Osteoblast (primary cell): ENCODE measurements around the gene ANKRD33. TPM values are rescaled to one million over a fixed set of nuclear protein-coding genes. Genes with fewer than 3 reads are reported as not detected.

Experiments used
- DNase-seq: peaks from one replicate; pipeline ENCODE4 v3.0.0; 2011; ENCODE audit warnings: low spot score, mixed read lengths; ENCODE audit not compliant: insufficient read length; ENCODE audit errors: missing footprints
- H2AFZ ChIP-seq: 2 replicates; pipeline ENCODE4 v1.6.0; 2011; ENCODE audit warnings: mild to moderate bottlenecking, low read length
- H3K27ac ChIP-seq: 2 replicates; pipeline ENCODE4 v1.5.1; 2011; ENCODE audit warnings: mild to moderate bottlenecking, low read depth, low read length, moderate library complexity
- H3K27me3 ChIP-seq: 2 replicates; pipeline ENCODE4 v1.6.0; 2012; ENCODE audit warnings: mild to moderate bottlenecking, control low read depth, inconsistent platforms, low read length, moderate library complexity; ENCODE audit not compliant: insufficient read depth
- H3K36me3 ChIP-seq: 2 replicates; pipeline ENCODE4 v1.5.1; 2011; ENCODE audit warnings: mild to moderate bottlenecking, low read length, control low read depth, moderate library complexity; ENCODE audit not compliant: insufficient read depth
- H3K4me1 ChIP-seq: 2 replicates; pipeline ENCODE4 v1.5.1; 2011; ENCODE audit warnings: mild to moderate bottlenecking, low read length, control low read depth, moderate library complexity; ENCODE audit not compliant: insufficient read depth
- H3K4me2 ChIP-seq: 2 replicates; pipeline ENCODE4 v1.6.0; 2011; ENCODE audit warnings: mild to moderate bottlenecking, low read length; ENCODE audit not compliant: insufficient read depth
- H3K4me3 ChIP-seq: fragments of 200-600 bp; sonication (generic); 3 replicates; pipeline ENCODE4 v1.5.1; 2012; ENCODE audit warnings: mild to moderate bottlenecking, low read length, inconsistent platforms; ENCODE audit not compliant: insufficient read depth
- H3K79me2 ChIP-seq: 2 replicates; pipeline ENCODE4 v1.6.0; 2012; ENCODE audit warnings: mild to moderate bottlenecking, low read length, control low read depth, inconsistent platforms; ENCODE audit not compliant: insufficient read depth
- H3K9me3 ChIP-seq: 2 replicates; pipeline ENCODE4 v1.5.1; 2011; ENCODE audit warnings: low read depth, low read length, control low read depth
- H4K20me1 ChIP-seq: 2 replicates; pipeline ENCODE4 v1.6.0; 2012; ENCODE audit warnings: mild to moderate bottlenecking, low read length, control low read depth; ENCODE audit not compliant: insufficient read depth
- total RNA-seq: library from RNA; depleted of rRNA; stranded (reverse); fragments of >200 nt; gene quantifications from 2 replicates; pipeline ENCODE4 v1.2.3, GENCODE V29; 2012
- TF ChIP-seq, protein P1 (sequence below): IDR thresholded peaks from 2 replicates; pipeline ENCODE4 v1.5.1; 2011; ENCODE audit warnings: mild to moderate bottlenecking, low read depth, low read length, moderate library complexity; ENCODE audit errors: extremely low read depth

Gene ANKRD33
- total RNA-seq, 1 donor: not detected

DNA sequence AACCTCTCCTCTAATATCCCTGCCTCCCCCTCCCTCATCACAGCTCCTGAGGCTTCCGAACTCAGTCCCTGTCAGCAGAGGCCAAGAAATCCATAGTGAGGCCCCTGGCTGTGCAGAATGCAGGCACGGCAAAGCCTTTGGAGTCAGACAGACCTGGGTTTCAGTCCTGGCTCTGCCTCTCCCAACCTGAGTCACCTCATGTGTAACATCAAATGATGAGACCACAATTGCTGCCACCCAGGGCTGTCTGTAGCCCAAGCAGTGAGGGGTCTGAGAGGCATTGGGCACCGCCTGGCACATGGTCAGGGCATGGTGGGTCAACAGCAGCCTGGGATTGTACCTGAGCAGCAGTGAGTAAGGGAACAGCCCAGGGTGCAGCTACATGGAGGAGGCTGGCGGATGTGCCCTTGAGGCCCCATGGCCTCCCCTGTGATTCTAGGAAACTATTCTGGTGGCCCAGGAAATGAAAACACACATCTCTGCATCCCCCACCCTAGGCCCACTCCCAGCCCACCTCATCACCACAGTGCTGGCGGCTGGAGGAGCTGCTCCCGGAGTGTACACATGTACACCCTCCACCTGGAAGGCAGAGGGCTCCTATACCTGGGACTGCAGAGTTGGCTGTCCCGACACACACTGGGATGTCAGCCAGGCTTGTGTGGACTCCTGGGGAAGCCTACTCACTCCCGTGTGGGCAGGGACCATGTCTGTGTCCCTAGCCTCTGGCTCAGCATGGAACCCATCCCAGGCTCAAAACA, 7.7 kb downstream of the ANKRD33 start:
- TF ChIP-seq, protein P1, sequence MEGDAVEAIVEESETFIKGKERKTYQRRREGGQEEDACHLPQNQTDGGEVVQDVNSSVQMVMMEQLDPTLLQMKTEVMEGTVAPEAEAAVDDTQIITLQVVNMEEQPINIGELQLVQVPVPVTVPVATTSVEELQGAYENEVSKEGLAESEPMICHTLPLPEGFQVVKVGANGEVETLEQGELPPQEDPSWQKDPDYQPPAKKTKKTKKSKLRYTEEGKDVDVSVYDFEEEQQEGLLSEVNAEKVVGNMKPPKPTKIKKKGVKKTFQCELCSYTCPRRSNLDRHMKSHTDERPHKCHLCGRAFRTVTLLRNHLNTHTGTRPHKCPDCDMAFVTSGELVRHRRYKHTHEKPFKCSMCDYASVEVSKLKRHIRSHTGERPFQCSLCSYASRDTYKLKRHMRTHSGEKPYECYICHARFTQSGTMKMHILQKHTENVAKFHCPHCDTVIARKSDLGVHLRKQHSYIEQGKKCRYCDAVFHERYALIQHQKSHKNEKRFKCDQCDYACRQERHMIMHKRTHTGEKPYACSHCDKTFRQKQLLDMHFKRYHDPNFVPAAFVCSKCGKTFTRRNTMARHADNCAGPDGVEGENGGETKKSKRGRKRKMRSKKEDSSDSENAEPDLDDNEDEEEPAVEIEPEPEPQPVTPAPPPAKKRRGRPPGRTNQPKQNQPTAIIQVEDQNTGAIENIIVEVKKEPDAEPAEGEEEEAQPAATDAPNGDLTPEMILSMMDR: no peak
- H3K9me3 ChIP-seq: no peaks in the 10 kb centered on the region
- H2AFZ ChIP-seq: peak overlapping the region; percentile 83
- no peaks in the 10 kb centered on the region for H3K36me3 ChIP-seq
- H3K4me2 ChIP-seq: no peak overlapping the region
- no peak for DNase-seq
- no peaks in the 10 kb centered on the region for H3K79me2 ChIP-seq
- no peaks in the 10 kb centered on the region for H3K27me3 ChIP-seq
- no peak overlapping the region for H3K27ac ChIP-seq
- no peak overlapping the region for H3K4me3 ChIP-seq
- H3K4me1 ChIP-seq: peaks cover 11% of the 10 kb centered on the region
- H4K20me1 ChIP-seq: no peaks in the 10 kb centered on the region

DNA sequence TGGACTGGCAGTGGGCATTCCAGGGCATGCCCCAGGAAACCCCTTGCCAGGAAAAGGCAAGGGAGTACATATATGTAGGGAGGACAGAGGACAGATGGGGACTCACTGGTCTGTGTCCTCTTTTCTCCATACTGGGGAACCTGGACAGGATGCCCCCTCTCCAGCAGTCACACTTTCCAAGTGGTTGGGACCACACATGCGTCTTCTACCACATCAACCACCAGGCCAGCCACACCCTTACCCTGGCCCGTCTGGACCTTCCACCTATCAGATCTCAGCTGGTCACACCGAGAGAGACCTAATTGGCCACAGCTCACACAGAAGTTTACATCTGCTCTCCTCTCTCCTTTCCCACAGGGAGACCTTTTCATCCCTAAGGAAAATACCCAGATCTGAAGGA, 8.3 kb downstream of the ANKRD33 start:
- no peaks in the 10 kb centered on the region for H3K36me3 ChIP-seq
- H3K79me2 ChIP-seq: no peaks in the 10 kb centered on the region
- no peak overlapping the region for H3K4me3 ChIP-seq
- no peaks in the 10 kb centered on the region for H3K9me3 ChIP-seq
- H3K27ac ChIP-seq: no peak overlapping the region
- H2AFZ ChIP-seq: no peak overlapping the region
- H4K20me1 ChIP-seq: no peaks in the 10 kb centered on the region
- H3K4me1 ChIP-seq: peaks cover 11% of the 10 kb centered on the region
- TF ChIP-seq, protein P1: no peak
- peak; percentile 54 for DNase-seq
- no peak overlapping the region for H3K4me2 ChIP-seq
- no peaks in the 10 kb centered on the region for H3K27me3 ChIP-seq

DNA sequence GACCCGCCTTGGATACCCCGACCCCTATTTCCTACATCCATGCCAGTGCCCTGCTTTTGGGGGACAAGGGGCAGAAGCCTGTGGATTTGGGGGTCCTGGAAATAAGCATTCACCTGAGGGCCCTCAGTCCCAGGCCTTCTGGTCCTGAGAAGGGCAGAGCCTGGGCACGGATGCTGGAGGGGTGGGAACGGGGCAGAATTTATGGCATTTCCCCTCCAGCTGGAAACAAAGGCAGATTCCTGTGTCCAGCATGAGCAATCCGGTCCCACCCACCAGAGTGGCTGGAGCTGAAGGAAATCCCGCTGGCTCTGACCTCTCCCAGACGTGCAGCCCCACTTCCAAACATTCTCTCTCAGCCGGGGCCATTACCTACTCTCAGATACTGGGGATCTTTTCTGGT, 9.3 kb downstream of the ANKRD33 start:
- TF ChIP-seq, protein P1: no peak
- Histone ChIP-seq H2AFZ (no peak overlapping the region), H3K27ac (no peak overlapping the region), H3K27me3 (no peaks in the 10 kb centered on the region), H3K79me2 (no peaks in the 10 kb centered on the region), H3K9me3 (no peaks in the 10 kb centered on the region), H4K20me1 (no peaks in the 10 kb centered on the region), H3K4me3 (no peak overlapping the region), H3K4me2 (no peak overlapping the region), H3K4me1 (peaks cover 11% of the 10 kb centered on the region), H3K36me3 (no peaks in the 10 kb centered on the region)
- peak; percentile 82 for DNase-seq

DNA sequence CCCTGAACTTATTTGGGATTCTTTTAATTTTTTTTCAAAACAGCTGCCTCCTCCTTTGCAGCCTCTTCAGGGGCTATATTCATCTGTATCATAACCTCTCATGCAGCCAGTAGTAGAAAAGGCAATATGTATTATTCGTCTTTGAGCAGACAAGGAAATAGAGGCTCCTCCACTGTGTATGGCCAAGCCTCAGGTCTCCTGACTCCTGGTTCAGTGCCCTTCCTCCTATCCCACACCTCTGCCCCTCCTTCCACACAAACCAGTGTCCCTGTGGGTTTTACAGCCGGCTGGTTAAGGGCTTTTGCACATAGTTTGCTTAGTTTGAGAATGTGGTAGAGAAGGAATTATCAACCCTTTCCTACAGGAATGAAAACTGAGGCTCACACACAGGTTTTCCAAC, 10.6 kb downstream of the ANKRD33 start:
- Histone ChIP-seq H3K27ac (no peak overlapping the region), H3K4me1 (peaks cover 11% of the 10 kb centered on the region), H3K4me3 (no peak overlapping the region), H3K9me3 (no peaks in the 10 kb centered on the region), H3K27me3 (no peaks in the 10 kb centered on the region), H2AFZ (peak overlapping the region; percentile 47), H3K36me3 (no peaks in the 10 kb centered on the region), H3K4me2 (no peak overlapping the region), H4K20me1 (no peaks in the 10 kb centered on the region), H3K79me2 (no peaks in the 10 kb centered on the region)
- TF ChIP-seq, protein P1: no peak
- DNase-seq: no peak
